ENCODE data around the gene EVPLL.
"Not testable (repeated sequence)": the region's sequence is repeated elsewhere in the genome, so short reads cannot be mapped to it uniquely, and the experiment has no call there.

The EVPLL gene

GRCh38 chr17:18379246-18380146 is 1.9 kb downstream of the EVPLL start:
- DNase-seq = no peak

GRCh38 chr17:18380471-18381157 is 3.0 kb downstream of the EVPLL start:
- no peak for DNase-seq

- DNase-seq = no peak
Observed at GRCh38 chr17:18381158-18381952, 3.8 kb downstream of the EVPLL start.

GRCh38 chr17:18381953-18382245 is 4.3 kb downstream of the EVPLL start:
- DNase-seq = no peak

DNA sequence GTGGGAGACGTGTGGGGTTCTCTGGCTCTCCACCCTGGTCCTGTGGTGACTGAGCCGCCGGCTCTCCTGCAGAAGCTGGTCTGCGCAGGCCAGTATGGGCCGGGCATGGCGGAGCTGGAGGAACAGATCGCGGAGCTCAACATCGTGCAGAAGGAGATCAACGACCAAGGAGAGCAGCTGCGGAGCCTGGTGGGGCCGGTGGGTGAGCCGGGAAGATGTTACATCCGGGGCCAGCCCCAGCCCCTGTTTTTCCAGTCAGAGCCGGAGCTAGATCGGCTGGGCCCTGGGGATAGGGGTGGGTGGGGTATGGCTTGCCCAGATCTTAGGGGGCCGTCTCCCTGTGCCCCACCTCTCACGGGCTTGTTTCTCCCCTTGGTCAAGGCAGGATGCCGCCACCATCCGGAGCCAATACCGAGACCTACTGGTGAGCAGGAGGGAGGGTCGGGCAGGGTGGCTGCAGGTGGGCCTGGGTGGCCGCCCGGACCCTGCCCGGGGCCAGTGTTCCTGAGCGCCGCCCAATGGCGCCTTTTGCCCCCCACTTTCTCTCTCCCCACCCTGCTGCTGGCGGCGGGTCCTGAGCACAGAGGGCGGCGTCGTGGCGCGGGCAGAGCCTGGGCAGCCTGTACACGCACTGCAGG is 5.0 kb downstream of the EVPLL start:
- no peak for DNase-seq

- DNase-seq = not testable (repeated sequence)
Observed at GRCh38 chr17:18383079-18383481, 5.5 kb downstream of the EVPLL start.

DNA sequence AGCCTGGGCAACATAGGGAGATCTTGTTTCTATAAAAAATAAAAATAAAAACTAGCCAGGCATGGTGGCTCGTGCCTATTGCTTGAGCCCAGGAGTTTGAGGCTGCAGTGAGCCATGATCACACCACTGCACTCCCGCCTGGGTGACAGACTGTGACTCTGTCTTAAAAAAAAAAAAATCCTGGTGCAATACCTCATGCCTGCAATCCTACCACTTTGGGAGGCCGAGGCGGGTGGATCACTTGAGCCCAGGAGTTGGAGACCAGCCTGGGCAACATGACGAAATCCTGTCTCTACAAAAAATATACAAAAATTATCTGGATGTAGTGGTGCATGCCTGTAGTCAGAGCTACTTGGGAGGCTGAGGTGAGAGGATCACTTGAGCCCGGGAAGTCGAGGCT is 6.7 kb downstream of the EVPLL start:
- not testable (repeated sequence) for DNase-seq

GRCh38 chr17:18387583-18387982 is 10.0 kb downstream of the EVPLL start:
- DNase-seq = not testable (repeated sequence)

- DNase-seq = not testable (repeated sequence)
Observed at GRCh38 chr17:18388266-18388665, 10.7 kb downstream of the EVPLL start.

- not testable (repeated sequence) for DNase-seq
Observed at GRCh38 chr17:18388728-18389127, 11.2 kb downstream of the EVPLL start.

- DNase-seq = not testable (repeated sequence)
Observed at GRCh38 chr17:18401872-18402590, 24.5 kb downstream of the EVPLL start.

GRCh38 chr17:18403166-18403565 is 25.6 kb downstream of the EVPLL start:
- DNase-seq = not testable (repeated sequence)

- not testable (repeated sequence) for DNase-seq
Observed at GRCh38 chr17:18403604-18404003, 26.0 kb downstream of the EVPLL start.

DNA sequence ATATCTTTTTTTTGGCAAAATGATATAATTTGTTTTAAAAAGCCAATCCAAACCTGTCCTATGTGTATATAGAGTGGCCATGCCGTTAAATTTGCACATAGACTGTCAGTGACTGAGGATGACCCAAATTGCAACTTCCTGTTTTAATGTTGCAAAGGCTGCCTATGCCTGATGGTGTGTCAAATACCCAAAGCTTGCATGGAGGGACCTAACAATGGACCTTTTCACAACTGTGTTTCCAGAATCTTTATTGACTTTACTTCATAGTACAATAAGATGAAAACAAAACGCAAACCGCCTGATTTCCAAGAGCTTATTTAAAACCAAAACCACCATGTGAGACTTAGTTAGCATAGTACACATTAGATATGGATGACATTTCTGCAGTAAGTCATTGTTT is 31.3 kb downstream of the EVPLL start:
- DNase-seq = not testable (repeated sequence)

DNA sequence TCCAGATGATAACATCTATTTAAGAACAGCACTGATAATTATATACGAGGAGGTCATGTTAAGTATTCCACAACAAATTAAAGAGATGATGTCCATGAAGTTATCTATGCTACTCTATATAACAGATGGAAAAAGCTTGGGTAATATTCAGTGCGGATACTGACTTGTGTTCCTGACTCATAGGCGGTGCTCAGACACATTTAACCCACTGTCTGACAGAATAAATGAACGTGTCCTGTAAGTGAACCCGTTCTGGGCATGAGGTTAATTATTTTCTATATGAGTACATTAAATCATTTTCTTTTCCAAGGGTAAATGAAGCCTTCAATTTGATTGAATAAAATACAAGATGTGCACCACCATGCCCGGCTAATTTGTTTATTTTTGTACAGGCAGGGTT is 31.7 kb downstream of the EVPLL start:
- DNase-seq = not testable (repeated sequence)

- not testable (repeated sequence) for DNase-seq
Observed at GRCh38 chr17:18410736-18411135, 33.2 kb downstream of the EVPLL start.

DNA sequence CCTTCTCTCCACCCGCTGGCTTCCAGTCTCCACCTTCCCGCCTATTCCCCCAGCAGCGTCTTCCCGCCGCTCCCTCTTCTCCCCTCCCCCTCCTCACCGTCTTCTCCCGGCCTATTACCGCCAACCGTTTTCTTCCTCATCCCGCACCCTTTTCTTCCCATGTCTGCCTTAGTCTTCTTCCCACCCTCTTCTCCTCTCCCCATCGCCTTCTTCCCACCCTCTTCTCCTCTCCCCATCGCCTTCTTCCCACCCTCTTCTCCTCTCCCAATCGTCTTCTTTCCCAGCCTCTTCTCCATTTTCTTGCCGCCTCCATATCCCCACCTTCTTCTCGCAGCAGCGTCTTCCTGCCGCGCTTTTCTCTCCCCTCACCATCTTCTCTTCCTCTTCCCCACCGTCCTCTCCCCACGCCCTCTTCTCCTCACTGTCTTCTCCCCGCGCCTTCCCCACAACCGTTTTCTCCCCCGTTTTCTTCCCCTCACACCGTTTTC is 33.8 kb downstream of the EVPLL start:
- not testable (repeated sequence) for DNase-seq

GRCh38 chr17:18412001-18412538 is 34.5 kb downstream of the EVPLL start:
- not testable (repeated sequence) for DNase-seq

DNA sequence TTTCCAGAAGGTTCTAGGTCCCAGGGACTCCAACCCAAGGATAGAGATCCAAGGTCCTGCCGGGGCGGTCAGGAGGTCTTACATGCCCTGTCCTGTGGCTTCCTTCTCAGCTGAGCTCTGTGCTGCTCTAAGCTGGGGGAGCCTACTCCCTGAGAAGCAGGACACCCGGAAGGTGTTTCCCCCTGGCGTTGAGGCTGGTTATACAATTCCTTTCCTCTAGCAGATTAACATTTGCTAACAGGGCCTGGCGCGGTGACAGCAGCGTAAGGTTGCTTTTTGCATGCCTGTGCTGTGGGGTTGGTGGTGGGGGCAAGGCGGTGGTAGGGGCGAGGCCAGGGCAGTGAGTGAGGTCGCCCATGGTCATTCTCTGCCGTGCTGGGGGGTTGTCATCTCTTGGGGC is 43.9 kb downstream of the EVPLL start:
- DNase-seq = not testable (repeated sequence)

DNA sequence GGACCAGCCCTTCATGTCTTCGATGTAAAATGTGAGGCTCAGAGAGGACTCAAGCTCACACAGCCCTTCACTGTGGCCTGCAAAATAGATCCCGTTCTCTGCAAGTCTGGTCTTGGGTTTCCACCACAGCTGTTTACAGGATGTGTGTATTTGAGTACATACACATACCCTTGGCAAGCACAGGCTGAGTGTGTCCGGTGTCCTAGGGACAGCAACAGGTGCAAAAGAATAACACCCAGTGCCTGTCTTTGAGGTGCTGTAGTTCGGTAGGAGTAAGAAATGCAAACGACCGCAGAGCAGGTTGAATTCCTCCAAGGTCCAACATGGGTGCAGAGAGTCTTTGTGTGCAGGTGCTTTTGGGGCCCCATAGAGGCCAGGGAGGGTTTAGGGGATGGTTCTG is 44.9 kb downstream of the EVPLL start:
- not testable (repeated sequence) for DNase-seq

GRCh38 chr17:18423015-18423414 is 45.4 kb downstream of the EVPLL start:
- DNase-seq = not testable (repeated sequence)

DNA sequence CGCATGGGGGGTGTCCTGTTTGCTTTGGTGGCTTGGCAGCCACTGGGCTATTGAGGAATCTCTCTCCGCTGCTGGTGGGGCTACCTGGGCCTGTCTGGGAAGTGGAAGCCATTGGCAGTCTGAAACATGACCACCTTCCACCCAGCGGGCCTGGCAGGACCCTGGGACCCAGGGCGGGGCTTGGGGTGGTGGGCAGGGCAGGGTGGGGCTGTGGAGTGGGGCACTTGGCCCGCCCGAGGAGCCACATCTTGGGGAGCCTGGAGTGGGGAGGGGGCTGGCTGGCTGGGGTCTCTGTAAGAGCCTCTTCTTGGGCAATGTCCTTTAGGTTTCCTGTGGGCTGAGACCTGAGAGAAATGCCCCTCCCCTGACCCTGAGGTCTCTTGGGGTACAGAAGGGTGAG is 48.0 kb downstream of the EVPLL start:
- DNase-seq = not testable (repeated sequence)

Measured in activated CD4-positive, CD25-positive, alpha-beta regulatory T cell (primary cell).